Ishikawa (cell line): Measurements from ENCODE around the gene LRFN5.

Experiments used
- EGR1 ChIP-seq: IDR thresholded peaks from 2 replicates; pipeline ENCODE4 v1.6.1; 2012
- EP300 ChIP-seq: IDR thresholded peaks from 2 replicates; pipeline ENCODE4 v1.6.1; 2012; ENCODE audit warnings: borderline replicate concordance
- FOXM1 ChIP-seq: IDR thresholded peaks from 2 replicates; pipeline ENCODE4 v1.6.1; 2012; ENCODE audit warnings: low read depth, borderline replicate concordance
- REST ChIP-seq: IDR thresholded peaks from 2 replicates; pipeline ENCODE4 v1.6.1; 2012; ENCODE audit warnings: low read depth, mild to moderate bottlenecking
- TAF1 ChIP-seq: IDR thresholded peaks from 2 replicates; pipeline ENCODE4 v1.6.1; 2012; ENCODE audit warnings: low read depth, mild to moderate bottlenecking

- TF ChIP-seq EP300 (no peak), TAF1 (no peak), EGR1 (no peak), FOXM1 (no peak), REST (no peak)
These were observed 132.5 kb downstream of the LRFN5 start for GRCh38 chr14:41739203-41739602.
